Thoracic aorta (tissue), 2 donors: ENCODE data around the gene P3H2. TPM values are rescaled to one million over a fixed set of nuclear protein-coding genes. Genes with fewer than 3 reads are reported as not detected.
"Not testable (repeated sequence)": the region's sequence is repeated elsewhere in the genome, so short reads cannot be mapped to it uniquely, and the experiment has no call there.

Experiments
- ATAC-seq: fragments of 150-250 bp; one replicate; pipeline ENCODE4 v1.8.0; 2017; ENCODE audit warnings: low read depth; ENCODE audit not compliant: insufficient number of reproducible peaks, low FRiP score
- DNase-seq: peaks from one replicate; pipeline ENCODE4 v3.0.0-alpha.2; 2020; ENCODE audit warnings: low spot score
- H3K27ac ChIP-seq, 2 donors: fragments of 200-600 bp; sonication (generic); 1 replicate in 1 of 2; 2 replicates in 1 of 2; pipeline ENCODE4 v1.5.1; 2016; ENCODE audit warnings: mild to moderate bottlenecking in 2 of 2, moderate library complexity in 2 of 2
- H3K27me3 ChIP-seq: fragments of 200-600 bp; sonication (generic); replicated peaks from 2 replicates; pipeline ENCODE4 v1.6.0; 2016; ENCODE audit warnings: mild to moderate bottlenecking; ENCODE audit not compliant: insufficient read depth
- H3K36me3 ChIP-seq: fragments of 200-600 bp; sonication (generic); one replicate; pipeline ENCODE4 v1.5.1; 2016
- H3K4me1 ChIP-seq, 2 donors: fragments of 200-600 bp; sonication (generic); 1 replicate in 1 of 2; 2 replicates in 1 of 2; pipeline versions ENCODE4 v1.5.1 to v1.6.0; 2016; ENCODE audit warnings: low read depth in 2 of 2, mild to moderate bottlenecking in 1 of 2; ENCODE audit not compliant: control insufficient read depth in 1 of 2
- H3K4me3 ChIP-seq: fragments of 200-600 bp; sonication (generic); 2 replicates; pipeline ENCODE4 v1.5.1; 2016; ENCODE audit warnings: mild to moderate bottlenecking
- H3K9me3 ChIP-seq: fragments of 200-600 bp; sonication (generic); 2 replicates; pipeline ENCODE4 v1.5.1; 2016
- CTCF ChIP-seq: fragments of 200-600 bp; sonication (generic); IDR thresholded peaks from one replicate; pipeline ENCODE4 v1.5.1; 2019; ENCODE audit warnings: antibody characterized with exemption
- total RNA-seq, 2 donors: library from RNA; depleted of rRNA; stranded (reverse); fragments of >200 nt; gene quantifications; one replicate each; pipeline versions ENCODE4 v1.1.0 to v1.2.3, GENCODE V29; 2016

P3H2 gene
- total RNA-seq, 2 donors from 2014 or later, result 19.3 to 28.4 TPM

DNA sequence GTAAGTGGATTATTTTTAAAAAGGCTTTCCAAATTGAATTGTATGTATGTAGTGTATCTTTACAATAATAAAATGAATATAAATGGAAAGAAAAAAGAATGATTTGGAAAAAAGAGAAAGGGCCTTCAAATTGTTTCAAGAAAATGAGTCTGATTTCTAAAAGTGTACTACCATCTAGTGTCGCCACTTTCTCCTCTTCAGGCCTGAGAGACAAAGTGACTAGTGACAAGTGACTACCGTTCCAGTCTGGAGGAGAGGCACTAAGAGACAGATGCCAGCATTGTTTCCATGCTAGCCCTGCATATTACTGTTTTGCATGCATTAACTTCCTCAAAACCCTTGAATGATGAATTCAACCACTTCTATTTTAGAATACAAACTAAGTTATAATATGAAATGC lies 39.3 kb downstream of the P3H2 start:
- no peaks in the 10 kb centered on the region for H3K9me3 ChIP-seq
- TF ChIP-seq CTCF, result no peak
- no peaks in the 10 kb centered on the region for H3K36me3 ChIP-seq
- no peaks in the 10 kb centered on the region for H3K27me3 ChIP-seq
- no peak overlapping the region for H3K4me3 ChIP-seq
- no peak overlapping the region for H3K27ac ChIP-seq
- peaks cover 10 to 11% of the 10 kb centered on the region in 2 donors for H3K4me1 ChIP-seq
- no peak for ATAC-seq
- DNase-seq, result no peak

DNA sequence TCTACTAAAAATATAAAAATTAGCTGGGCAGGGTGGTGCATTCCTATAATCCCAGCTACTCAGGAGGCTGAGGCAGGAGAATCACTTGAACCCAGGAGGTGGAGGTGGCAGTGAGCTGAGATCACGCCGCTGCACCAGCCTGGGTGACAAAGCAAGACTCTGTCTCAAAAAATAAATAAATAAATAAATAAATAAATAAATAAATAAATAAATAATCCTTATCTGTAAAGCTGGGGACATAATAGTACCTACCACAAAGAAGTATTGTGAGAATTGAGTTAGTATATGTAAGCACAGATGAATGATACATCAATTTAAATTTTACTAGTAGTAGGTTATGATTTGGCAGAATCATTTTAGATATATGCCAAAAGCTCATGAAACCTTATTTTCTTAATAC lies 41.5 kb downstream of the P3H2 start:
- ATAC-seq, H3K9me3 ChIP-seq, H3K27ac ChIP-seq, H3K4me3 ChIP-seq, H3K36me3 ChIP-seq, H3K27me3 ChIP-seq, DNase-seq: not testable (repeated sequence)
- H3K4me1 ChIP-seq, result peaks cover 14 to 22% of the 10 kb centered on the region in 2 donors

- no peaks in the 10 kb centered on the region for H3K9me3 ChIP-seq
- H3K4me3 ChIP-seq, result no peak overlapping the region
- ATAC-seq, result no peak
- TF ChIP-seq CTCF, result no peak
- H3K36me3 ChIP-seq, result no peaks in the 10 kb centered on the region
- no peak for DNase-seq
- H3K27me3 ChIP-seq, result no peaks in the 10 kb centered on the region
- H3K4me1 ChIP-seq, result peaks cover 14 to 22% of the 10 kb centered on the region in 2 donors
- peak overlapping the region; percentile 69 to 88 for H3K27ac ChIP-seq
Observed at GRCh38 chr3:190077395-190078045, 43.2 kb downstream of the P3H2 start.

- Histone ChIP-seq H3K27ac (peak overlapping the region; percentile 75 to 88), H3K4me3 (peak overlapping the region; percentile 25), H3K36me3 (no peaks in the 10 kb centered on the region), H3K27me3 (no peaks in the 10 kb centered on the region), H3K4me1 (peaks cover 14 to 22% of the 10 kb centered on the region in 2 donors), H3K9me3 (no peaks in the 10 kb centered on the region)
- ATAC-seq, result peak; percentile 99
- DNase-seq, result peak; percentile 62
- TF ChIP-seq CTCF, result no peak
Observed at GRCh38 chr3:190076601-190077394, 43.9 kb downstream of the P3H2 start.

DNA sequence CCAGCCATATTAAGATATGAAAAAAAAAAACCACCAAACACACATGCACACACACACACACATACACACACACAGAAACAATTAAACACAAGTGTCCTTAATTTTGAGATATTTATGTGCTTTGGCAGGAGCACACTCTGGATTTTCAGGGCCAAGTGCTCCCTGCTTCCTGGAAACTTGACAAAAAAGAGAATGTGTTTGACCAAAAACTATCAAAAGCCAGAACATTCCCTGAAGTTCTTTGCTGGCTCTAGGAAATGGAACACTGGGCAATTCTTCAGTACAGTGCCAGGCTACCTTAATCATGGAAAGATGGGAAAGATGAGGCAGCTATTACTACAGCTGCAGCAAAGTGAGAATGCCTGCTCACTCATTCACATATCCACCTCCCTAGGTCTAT lies 44.6 kb downstream of the P3H2 start:
- peak overlapping the region; percentile 25 for H3K4me3 ChIP-seq
- H3K27ac ChIP-seq, result peak overlapping the region; percentile 75 to 88
- ATAC-seq (no peak), DNase-seq (no peak)
- H3K27me3 ChIP-seq, result no peaks in the 10 kb centered on the region
- no peaks in the 10 kb centered on the region for H3K36me3 ChIP-seq
- no peaks in the 10 kb centered on the region for H3K9me3 ChIP-seq
- peaks cover 14 to 22% of the 10 kb centered on the region in 2 donors for H3K4me1 ChIP-seq
- no peak for TF ChIP-seq CTCF
